GM12878 (cell line): ENCODE results near the gene FAM124B. TPM values are rescaled to one million over a fixed set of nuclear protein-coding genes. Genes with fewer than 3 reads are reported as not detected.

Source experiments
- ATAC-seq: fragments of 200-7000 bp; cut with Tn5 transposase; 3 replicates; pipeline ENCODE4 v1.9.1; 2020; ENCODE audit warnings: mild to moderate bottlenecking, moderate library complexity
- BruUV-seq: library from RNA; stranded (reverse); fragments of 400-500 nt; replicated peaks from 2 replicates; lab custom pipeline; 2021; lab: Mats Ljungman, UMichigan
- CTCF ChIA-PET: fragments of 300-600 bp; sonication (Branson Sonifier 250); formaldehyde crosslinking; extraction: SDS; loops from one replicate; lab custom pipeline; 2021; ENCODE audit warnings: inconsistent platforms; lab: Yijun Ruan, JAX
- POLR2A ChIA-PET: fragments of 350-600 bp; formaldehyde crosslinking; extraction: SDS; loops from one replicate; lab custom pipeline; 2021; ENCODE audit warnings: inconsistent platforms; lab: Charles Lee
- RAD21 ChIA-PET: fragments of 300-600 bp; sonication (Branson Sonifier 250); formaldehyde crosslinking; loops from one replicate; lab custom pipeline; 2023; ENCODE audit warnings: antibody characterized with exemption; ENCODE audit not compliant: unreplicated experiment; lab: Charles Lee
- SMC1A ChIA-PET: fragments of 300-600 bp; sonication (Branson Sonifier 250); formaldehyde crosslinking; loops from one replicate; lab custom pipeline; 2023; ENCODE audit not compliant: unreplicated experiment, uncharacterized antibody; lab: Charles Lee
- DNase-seq: peaks from one replicate; pipeline ENCODE4 v3.0.0-alpha.2; 2011; ENCODE audit warnings: low read depth, low spot score
- FAIRE-seq: peaks from 3 replicates; lab custom pipeline; 2011; peaks lifted over from hg19 to GRCh38; lab: Jason Lieb, UNC
- H2AFZ ChIP-seq: 2 replicates; pipeline ENCODE4 v1.6.0; 2011; ENCODE audit warnings: low read depth, low read length, control low read depth; ENCODE audit not compliant: control insufficient read depth
- H3K27ac ChIP-seq: 2 replicates; pipeline ENCODE4 v1.5.1; 2011; ENCODE audit warnings: control low read depth; ENCODE audit not compliant: control insufficient read depth, insufficient read depth
- H3K27me3 ChIP-seq, 2 experiments: replicated peaks in 1 of 2; 2 replicates each; pipeline versions ENCODE4 v1.6.0 to v1.6.1; 2011; ENCODE audit warnings: low read length in 1 of 2; ENCODE audit not compliant: control insufficient read depth in 2 of 2, insufficient read depth in 2 of 2
- H3K36me3 ChIP-seq, 2 experiments: 2 replicates each; pipeline ENCODE4 v1.5.1; 2011; ENCODE audit warnings: low read length in 1 of 2; ENCODE audit not compliant: control insufficient read depth in 2 of 2, insufficient read depth in 2 of 2
- H3K4me1 ChIP-seq: 2 replicates; pipeline ENCODE4 v1.6.1; 2011; ENCODE audit warnings: mild to moderate bottlenecking, low read length, moderate library complexity, mixed read lengths; ENCODE audit not compliant: control insufficient read depth, insufficient read depth
- H3K4me2 ChIP-seq: 2 replicates; pipeline ENCODE4 v1.6.0; 2011; ENCODE audit warnings: control low read depth; ENCODE audit not compliant: control insufficient read depth, insufficient read depth
- H3K4me3 ChIP-seq: fragments of 200-600 bp; sonication (generic); 2 replicates; pipeline ENCODE4 v1.5.1; 2016
- H3K79me2 ChIP-seq: 2 replicates; pipeline ENCODE4 v1.6.0; 2011; ENCODE audit warnings: low read length; ENCODE audit not compliant: control insufficient read depth, insufficient read depth
- H3K9ac ChIP-seq: 2 replicates; pipeline ENCODE4 v1.8.0; 2011; ENCODE audit warnings: low read length, control low read depth, mixed read lengths; ENCODE audit not compliant: control insufficient read depth, insufficient read depth
- H3K9me3 ChIP-seq: replicated peaks from 3 replicates; pipeline ENCODE4 v1.5.1; 2011; ENCODE audit warnings: mild to moderate bottlenecking, low read length; ENCODE audit not compliant: control insufficient read depth, insufficient read depth
- H4K20me1 ChIP-seq: 2 replicates; pipeline ENCODE4 v1.6.0; 2011; ENCODE audit not compliant: control insufficient read depth, insufficient read depth
- CBX3 ChIP-seq: fragments of 200-600 bp; sonication (generic); IDR thresholded peaks from 2 replicates; pipeline ENCODE4 v1.6.1; 2016; ENCODE audit warnings: low read depth, borderline replicate concordance
- CREB1 ChIP-seq: IDR thresholded peaks from 2 replicates; pipeline ENCODE4 v1.6.1; 2012; ENCODE audit warnings: low read depth, mild to moderate bottlenecking, inconsistent platforms
- FOS ChIP-seq: IDR thresholded peaks from 3 replicates; pipeline ENCODE4 v1.6.1; 2011; ENCODE audit warnings: borderline replicate concordance; ENCODE audit not compliant: insufficient read length; ENCODE audit errors: extremely low read depth
- KDM1A ChIP-seq: fragments of 200-600 bp; sonication (generic); IDR thresholded peaks from 2 replicates; pipeline ENCODE4 v1.6.1; 2016; ENCODE audit warnings: borderline replicate concordance
- MYC ChIP-seq: IDR thresholded peaks from 2 replicates; pipeline ENCODE4 v1.6.1; 2011; ENCODE audit warnings: mild to moderate bottlenecking, low read length, moderate library complexity, inconsistent platforms; ENCODE audit not compliant: insufficient read depth, insufficient replicate concordance, insufficient read length, severe bottlenecking
- NR2F1 ChIP-seq: fragments of 450-650 bp; conservative IDR thresholded peaks from 2 replicates; pipeline ENCODE4 v1.6.1; 2017; ENCODE audit warnings: mild to moderate bottlenecking
- RBBP5 ChIP-seq: fragments of 200-600 bp; sonication (generic); conservative IDR thresholded peaks from 2 replicates; pipeline ENCODE4 v1.6.1; 2016
- SREBF1 ChIP-seq: IDR thresholded peaks from 2 replicates; pipeline ENCODE4 v1.6.1; 2012; ENCODE audit warnings: mild to moderate bottlenecking, low read length
- WGBS: methylation state at CpG from one replicate; pipeline ENCODE4 v1.1.6; 2016; ENCODE audit warnings: low lambda C conversion rate; ENCODE audit not compliant: insufficient replicate concordance, insufficient coverage; ENCODE audit errors: missing lambda C conversion rate; 5-methylcytosine and 5-hydroxymethylcytosine counted together
- in situ Hi-C: fragments of 300-500 bp; cut with MboI; formaldehyde crosslinking; loops from 9 replicates; pipeline ENCODE4 v1.14.3; 2018; ENCODE audit warnings: mixed read lengths
- intact Hi-C: fragments of 100-400 bp; cut with micrococcal nuclease; formaldehyde crosslinking; loops from one replicate; pipeline ENCODE4 v1.14.2; 2022; ENCODE audit not compliant: unreplicated experiment
- polyA plus RNA-seq, 11 experiments: library from polyadenylated mRNA; depleted of rRNA in 4 of 11; unstranded in 6 of 11; stranded (reverse) in 5 of 11; fragments of >200 nt; fragmentation: Nextera tagmentation in 4 of 11; fragmentation: Illumina TruSeq in 1 of 11; extraction: Ambion mirVana in 4 of 11; extraction: Trizol in 1 of 11; gene quantifications; 1 replicate in 1 of 11; 2 replicates in 10 of 11; pipeline versions ENCODE4 v1.2.1 to v1.2.3, GENCODE V29; 2011 to 2016; ENCODE audit warnings: inconsistent platforms in 2 of 11, missing spikeins in 2 of 11, low read depth in 1 of 11
- total RNA-seq, 4 experiments: library from RNA; depleted of rRNA in 3 of 4; stranded (reverse); fragments of >200 nt in 3 of 4; fragmentation: Illumina TruSeq in 1 of 4; extraction: Trizol in 1 of 4; gene quantifications; 2 replicates each; pipeline versions ENCODE4 v1.2.1 to v1.2.3, GENCODE V29; 2013 to 2021
- TF ChIP-seq, protein P1 (sequence below): fragments of 450-650 bp; IDR thresholded peaks from 2 replicates; pipeline ENCODE4 v1.6.1; 2017; ENCODE audit warnings: low read depth, mild to moderate bottlenecking, moderate library complexity
- TF ChIP-seq, protein P2 (sequence below): IDR thresholded peaks from 2 replicates; pipeline ENCODE4 v1.6.1; 2011; ENCODE audit warnings: borderline replicate concordance, low read depth, mild to moderate bottlenecking, moderate library complexity, mixed read lengths, low read length; ENCODE audit not compliant: insufficient read depth; ENCODE audit errors: extremely low read length
- TF ChIP-seq, protein P3 (sequence below), 3 experiments: IDR thresholded peaks in 2 of 3; conservative IDR thresholded peaks in 1 of 3; 2 replicates each; pipeline ENCODE4 v1.5.1; 2011; ENCODE audit warnings: low read depth in 3 of 3, low read length in 3 of 3, mild to moderate bottlenecking in 3 of 3, control low read depth in 2 of 3, moderate library complexity in 2 of 3, inconsistent platforms in 1 of 3, mixed read lengths in 1 of 3; ENCODE audit not compliant: control insufficient read depth in 2 of 3, insufficient read depth in 1 of 3; ENCODE audit errors: extremely low read depth in 1 of 3

The FAM124B gene
- total and polyA plus RNA-seq, 10 of the 15 experiments (the other 5 are each of a cell fraction or from before 2014, with no cell fraction given), result not detected

DNA sequence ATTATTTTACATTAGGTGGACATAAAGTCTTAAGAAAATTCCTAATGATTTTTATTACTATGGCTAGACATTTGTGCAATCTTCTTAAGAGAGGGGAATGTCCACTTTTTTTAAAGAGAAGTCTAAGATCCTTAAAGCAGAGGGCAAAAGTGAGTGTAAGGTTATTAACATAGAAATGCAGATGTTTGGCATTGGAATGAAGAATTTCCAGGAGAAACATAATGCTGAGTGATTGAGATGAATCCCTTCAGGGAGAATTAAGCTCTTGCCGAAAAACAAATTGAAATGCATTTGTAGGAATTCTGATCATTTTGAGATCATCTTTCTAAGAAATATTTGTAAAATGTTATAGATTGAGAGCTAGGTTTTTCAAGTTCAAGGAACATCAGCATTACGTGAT is 15.0 kb downstream of the FAM124B start:
- no peak for DNase-seq
- H2AFZ ChIP-seq, result no peak overlapping the region
- BruUV-seq, result no TSS peak
- H3K4me2 ChIP-seq, result no peak overlapping the region
- H3K36me3 ChIP-seq, result no peaks in the 10 kb centered on the region
- 59% methylated on average over 2 of the region's 2 CpGs for WGBS
- SMC1A ChIA-PET, result interaction anchor here (1.3 kb wide), 1 partner anchor 10 kb away, joined by 4 read pairs; no protein-coding TSS in a partner anchor
- ATAC-seq, result no peak
- H3K9ac ChIP-seq, result no peak overlapping the region
- POLR2A ChIA-PET, result no interaction called here
- H3K79me2 ChIP-seq, result no peaks in the 10 kb centered on the region
- no peak overlapping the region for H3K4me3 ChIP-seq
- CTCF ChIA-PET, result interaction anchor here (1.0 to 1.2 kb wide), 2 partner anchors 263 to 265 kb away, joined by 3 read pairs; no protein-coding TSS in a partner anchor
- intact Hi-C loops, result no loop called here
- no peaks in the 10 kb centered on the region for H4K20me1 ChIP-seq
- TF ChIP-seq RBBP5, result no peak
- TF ChIP-seq, protein P1, sequence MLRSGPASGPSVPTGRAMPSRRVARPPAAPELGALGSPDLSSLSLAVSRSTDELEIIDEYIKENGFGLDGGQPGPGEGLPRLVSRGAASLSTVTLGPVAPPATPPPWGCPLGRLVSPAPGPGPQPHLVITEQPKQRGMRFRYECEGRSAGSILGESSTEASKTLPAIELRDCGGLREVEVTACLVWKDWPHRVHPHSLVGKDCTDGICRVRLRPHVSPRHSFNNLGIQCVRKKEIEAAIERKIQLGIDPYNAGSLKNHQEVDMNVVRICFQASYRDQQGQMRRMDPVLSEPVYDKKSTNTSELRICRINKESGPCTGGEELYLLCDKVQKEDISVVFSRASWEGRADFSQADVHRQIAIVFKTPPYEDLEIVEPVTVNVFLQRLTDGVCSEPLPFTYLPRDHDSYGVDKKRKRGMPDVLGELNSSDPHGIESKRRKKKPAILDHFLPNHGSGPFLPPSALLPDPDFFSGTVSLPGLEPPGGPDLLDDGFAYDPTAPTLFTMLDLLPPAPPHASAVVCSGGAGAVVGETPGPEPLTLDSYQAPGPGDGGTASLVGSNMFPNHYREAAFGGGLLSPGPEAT, result no peak
- no peak for TF ChIP-seq FOS
- H3K4me1 ChIP-seq, result no peaks in the 10 kb centered on the region
- no peaks in the 10 kb centered on the region for H3K9me3 ChIP-seq
- RAD21 ChIA-PET, result no interaction called here
- H3K27ac ChIP-seq, result no peak overlapping the region
- FAIRE-seq, result no peak
- H3K27me3 ChIP-seq, result no peaks in the 10 kb centered on the region
- in situ Hi-C loops, result no loop called here

DNA sequence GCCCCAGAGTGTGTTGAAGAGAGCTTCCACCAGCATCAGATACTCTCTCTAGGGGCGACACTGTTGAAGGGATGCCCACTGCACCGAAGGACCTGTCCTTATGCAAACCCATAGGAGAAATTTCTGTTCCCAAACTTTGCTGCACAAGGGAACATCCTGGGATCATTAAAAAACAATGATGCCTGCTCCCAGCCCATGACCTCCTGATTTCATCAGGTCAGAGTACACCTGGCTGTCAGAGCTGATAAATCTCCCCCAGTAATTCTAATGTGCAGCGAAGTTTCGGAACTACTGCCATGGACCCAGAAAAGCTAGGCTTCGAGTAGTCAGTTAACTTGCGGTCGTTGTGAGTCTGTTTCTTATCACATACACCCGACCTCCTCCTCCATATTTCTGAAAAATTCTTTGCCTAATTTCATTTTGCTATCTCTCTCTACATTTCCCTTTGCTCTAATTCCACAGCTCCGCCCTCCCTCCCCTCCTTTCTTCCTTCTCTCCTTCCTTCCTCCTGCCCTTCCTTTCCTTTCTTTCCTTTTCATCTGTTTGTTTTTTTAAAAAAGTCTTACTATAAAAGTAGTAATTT is 18.8 kb downstream of the FAM124B start:
- CTCF ChIA-PET, result interaction anchor here (1.1 kb wide), 1 partner anchor 262 kb away, joined by 3 read pairs; no protein-coding TSS in a partner anchor
- TF ChIP-seq SREBF1, result no peak
- TF ChIP-seq, protein P2, sequence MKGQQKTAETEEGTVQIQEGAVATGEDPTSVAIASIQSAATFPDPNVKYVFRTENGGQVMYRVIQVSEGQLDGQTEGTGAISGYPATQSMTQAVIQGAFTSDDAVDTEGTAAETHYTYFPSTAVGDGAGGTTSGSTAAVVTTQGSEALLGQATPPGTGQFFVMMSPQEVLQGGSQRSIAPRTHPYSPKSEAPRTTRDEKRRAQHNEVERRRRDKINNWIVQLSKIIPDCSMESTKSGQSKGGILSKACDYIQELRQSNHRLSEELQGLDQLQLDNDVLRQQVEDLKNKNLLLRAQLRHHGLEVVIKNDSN, result no peak
- TF ChIP-seq CREB1, result no peak
- TF ChIP-seq CBX3, result no peak
- TF ChIP-seq, protein P3, sequence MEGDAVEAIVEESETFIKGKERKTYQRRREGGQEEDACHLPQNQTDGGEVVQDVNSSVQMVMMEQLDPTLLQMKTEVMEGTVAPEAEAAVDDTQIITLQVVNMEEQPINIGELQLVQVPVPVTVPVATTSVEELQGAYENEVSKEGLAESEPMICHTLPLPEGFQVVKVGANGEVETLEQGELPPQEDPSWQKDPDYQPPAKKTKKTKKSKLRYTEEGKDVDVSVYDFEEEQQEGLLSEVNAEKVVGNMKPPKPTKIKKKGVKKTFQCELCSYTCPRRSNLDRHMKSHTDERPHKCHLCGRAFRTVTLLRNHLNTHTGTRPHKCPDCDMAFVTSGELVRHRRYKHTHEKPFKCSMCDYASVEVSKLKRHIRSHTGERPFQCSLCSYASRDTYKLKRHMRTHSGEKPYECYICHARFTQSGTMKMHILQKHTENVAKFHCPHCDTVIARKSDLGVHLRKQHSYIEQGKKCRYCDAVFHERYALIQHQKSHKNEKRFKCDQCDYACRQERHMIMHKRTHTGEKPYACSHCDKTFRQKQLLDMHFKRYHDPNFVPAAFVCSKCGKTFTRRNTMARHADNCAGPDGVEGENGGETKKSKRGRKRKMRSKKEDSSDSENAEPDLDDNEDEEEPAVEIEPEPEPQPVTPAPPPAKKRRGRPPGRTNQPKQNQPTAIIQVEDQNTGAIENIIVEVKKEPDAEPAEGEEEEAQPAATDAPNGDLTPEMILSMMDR (IDR thresholded peaks at IDR 0.05 in 2 of 3, conservative IDR thresholded peaks at IDR 0.05 in 1 of 3; ENCODE audit: control insufficient read depth in 2 of 3, extremely low read depth in 1 of 3, insufficient read depth in 1 of 3, low read depth in 3 of 3, low read length in 3 of 3), result no peak
- TF ChIP-seq MYC, result no peak
- TF ChIP-seq NR2F1, result no peak
- TF ChIP-seq KDM1A, result no peak

More for the DNA sequence above, 18.8 kb downstream of the FAM124B start:
- H3K4me1 ChIP-seq, result no peaks in the 10 kb centered on the region
- no peak for FAIRE-seq
- no peaks in the 10 kb centered on the region for H3K9me3 ChIP-seq
- SMC1A ChIA-PET, result no interaction called here
- H3K27me3 ChIP-seq, result 0 out of 4 replicates have a peak, but pooled peaks cover 0 to 2% of the 10 kb centered on the region in 2 experiments
- no peak overlapping the region for H3K9ac ChIP-seq
- no peaks in the 10 kb centered on the region for H4K20me1 ChIP-seq
- no peak for ATAC-seq
- no peaks in the 10 kb centered on the region for H3K79me2 ChIP-seq
- H2AFZ ChIP-seq, result no peak overlapping the region
- in situ Hi-C loops (no loop called here), intact Hi-C loops (no loop called here)
- H3K27ac ChIP-seq, result no peak overlapping the region
- no peak for DNase-seq
- RAD21 ChIA-PET, result no interaction called here
- WGBS, result 43% methylated on average over 9 of the region's 9 CpGs
- no peak overlapping the region for H3K4me2 ChIP-seq
- no peaks in the 10 kb centered on the region for H3K36me3 ChIP-seq
- no peak overlapping the region for H3K4me3 ChIP-seq
- POLR2A ChIA-PET, result no interaction called here
- BruUV-seq, result no TSS peak
